Thoracic aorta (tissue), 2 donors: Measurements from ENCODE around the gene ACOT7. TPM values are rescaled to one million over a fixed set of nuclear protein-coding genes. Genes with fewer than 3 reads are reported as not detected.

Experiments
- ATAC-seq: fragments of 150-250 bp; one replicate; pipeline ENCODE4 v1.8.0; 2017; ENCODE audit warnings: low read depth; ENCODE audit not compliant: insufficient number of reproducible peaks, low FRiP score
- DNase-seq: peaks from one replicate; pipeline ENCODE4 v3.0.0-alpha.2; 2020; ENCODE audit warnings: low spot score
- H3K27ac ChIP-seq, 2 donors: fragments of 200-600 bp; sonication (generic); 1 replicate in 1 of 2; 2 replicates in 1 of 2; pipeline ENCODE4 v1.5.1; 2016; ENCODE audit warnings: mild to moderate bottlenecking in 2 of 2, moderate library complexity in 2 of 2
- H3K27me3 ChIP-seq: fragments of 200-600 bp; sonication (generic); replicated peaks from 2 replicates; pipeline ENCODE4 v1.6.0; 2016; ENCODE audit warnings: mild to moderate bottlenecking; ENCODE audit not compliant: insufficient read depth
- H3K36me3 ChIP-seq: fragments of 200-600 bp; sonication (generic); one replicate; pipeline ENCODE4 v1.5.1; 2016
- H3K4me1 ChIP-seq, 2 donors: fragments of 200-600 bp; sonication (generic); 1 replicate in 1 of 2; 2 replicates in 1 of 2; pipeline versions ENCODE4 v1.5.1 to v1.6.0; 2016; ENCODE audit warnings: low read depth in 2 of 2, mild to moderate bottlenecking in 1 of 2; ENCODE audit not compliant: control insufficient read depth in 1 of 2
- H3K4me3 ChIP-seq: fragments of 200-600 bp; sonication (generic); 2 replicates; pipeline ENCODE4 v1.5.1; 2016; ENCODE audit warnings: mild to moderate bottlenecking
- H3K9me3 ChIP-seq: fragments of 200-600 bp; sonication (generic); 2 replicates; pipeline ENCODE4 v1.5.1; 2016
- total RNA-seq, 2 donors: library from RNA; depleted of rRNA; stranded (reverse); fragments of >200 nt; gene quantifications; one replicate each; pipeline versions ENCODE4 v1.1.0 to v1.2.3, GENCODE V29; 2016
- TF ChIP-seq, protein P1 (sequence below): fragments of 200-600 bp; sonication (generic); IDR thresholded peaks from one replicate; pipeline ENCODE4 v1.5.1; 2019; ENCODE audit warnings: antibody characterized with exemption

ACOT7 gene
- total RNA-seq, 2 donors from 2014 or later = 23.7 to 33.0 TPM

DNA sequence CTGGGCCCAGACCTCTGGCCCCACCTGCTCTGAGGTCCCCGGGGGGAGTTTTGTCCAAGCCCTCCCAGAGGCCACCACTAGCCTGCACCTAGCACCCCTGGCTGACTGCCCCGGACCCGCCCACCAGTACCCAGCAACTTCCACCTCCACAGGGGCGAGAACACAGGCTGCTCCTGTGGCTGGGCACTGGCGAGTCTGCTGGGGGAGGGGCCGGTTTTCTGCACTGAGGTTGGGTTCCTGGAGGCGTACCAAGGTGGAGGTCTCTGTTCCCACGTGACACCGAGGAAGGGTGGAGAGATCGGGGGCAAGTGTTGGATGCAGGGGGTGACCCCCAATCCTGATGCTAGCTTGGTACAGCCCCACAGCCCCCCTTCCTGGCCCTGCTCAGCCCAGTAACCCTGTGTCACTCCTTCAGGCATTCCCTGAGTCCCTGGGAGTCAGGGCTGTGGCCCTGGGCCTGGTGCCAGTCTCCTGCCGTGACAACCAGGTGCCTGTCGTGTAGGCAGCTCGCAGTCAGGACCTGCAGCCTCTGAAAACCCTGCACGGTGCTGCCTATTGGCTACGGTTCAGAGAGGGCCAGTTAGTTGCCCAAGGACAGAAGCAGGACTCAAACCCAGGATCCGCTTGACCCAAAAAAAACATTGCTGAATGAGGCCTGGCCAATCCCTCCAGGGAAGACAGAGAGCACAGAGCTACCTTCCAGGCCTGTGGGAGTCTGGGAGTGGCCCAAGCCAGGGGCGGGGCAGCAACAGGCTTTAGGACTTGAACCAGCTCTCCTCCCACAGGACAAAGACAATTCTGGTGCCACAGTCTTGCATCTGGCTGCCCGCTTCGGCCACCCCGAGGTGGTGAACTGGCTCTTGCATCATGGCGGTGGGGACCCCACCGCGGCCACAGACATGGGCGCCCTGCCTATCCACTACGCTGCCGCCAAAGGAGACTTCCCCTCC is 34.1 kb upstream of the ACOT7 start:
- Histone ChIP-seq H3K36me3 (no peaks in the 10 kb centered on the region), H3K4me3 (no peak overlapping the region), H3K9me3 (no peaks in the 10 kb centered on the region), H3K27ac (no peak overlapping the region), H3K27me3 (peaks cover 23% of the 10 kb centered on the region), H3K4me1 (peaks cover 3 to 23% of the 10 kb centered on the region in 2 donors)
- DNase-seq (no peak), ATAC-seq (no peak)
- TF ChIP-seq, protein P1, sequence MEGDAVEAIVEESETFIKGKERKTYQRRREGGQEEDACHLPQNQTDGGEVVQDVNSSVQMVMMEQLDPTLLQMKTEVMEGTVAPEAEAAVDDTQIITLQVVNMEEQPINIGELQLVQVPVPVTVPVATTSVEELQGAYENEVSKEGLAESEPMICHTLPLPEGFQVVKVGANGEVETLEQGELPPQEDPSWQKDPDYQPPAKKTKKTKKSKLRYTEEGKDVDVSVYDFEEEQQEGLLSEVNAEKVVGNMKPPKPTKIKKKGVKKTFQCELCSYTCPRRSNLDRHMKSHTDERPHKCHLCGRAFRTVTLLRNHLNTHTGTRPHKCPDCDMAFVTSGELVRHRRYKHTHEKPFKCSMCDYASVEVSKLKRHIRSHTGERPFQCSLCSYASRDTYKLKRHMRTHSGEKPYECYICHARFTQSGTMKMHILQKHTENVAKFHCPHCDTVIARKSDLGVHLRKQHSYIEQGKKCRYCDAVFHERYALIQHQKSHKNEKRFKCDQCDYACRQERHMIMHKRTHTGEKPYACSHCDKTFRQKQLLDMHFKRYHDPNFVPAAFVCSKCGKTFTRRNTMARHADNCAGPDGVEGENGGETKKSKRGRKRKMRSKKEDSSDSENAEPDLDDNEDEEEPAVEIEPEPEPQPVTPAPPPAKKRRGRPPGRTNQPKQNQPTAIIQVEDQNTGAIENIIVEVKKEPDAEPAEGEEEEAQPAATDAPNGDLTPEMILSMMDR = no peak

DNA sequence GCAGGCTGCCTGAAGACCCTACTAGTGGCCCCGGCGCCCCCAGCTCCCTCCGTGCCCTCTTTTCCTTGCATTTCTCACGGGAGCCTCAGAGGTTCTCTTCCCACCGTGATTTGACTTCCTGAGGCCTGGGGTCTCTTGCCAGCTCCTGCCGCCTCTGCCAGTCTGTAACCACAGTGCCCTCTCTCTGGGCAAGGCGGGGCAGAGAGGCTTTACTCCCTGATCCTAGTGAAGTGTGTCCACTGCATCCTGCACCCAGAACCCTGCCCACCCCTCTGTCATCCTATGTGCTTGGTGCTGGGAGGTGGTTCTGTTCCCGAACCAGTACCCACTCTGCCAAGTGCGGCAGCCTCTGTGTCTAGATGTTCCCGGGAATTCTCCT is 33.4 kb upstream of the ACOT7 start:
- Histone ChIP-seq H3K9me3 (no peaks in the 10 kb centered on the region), H3K27me3 (peaks cover 24% of the 10 kb centered on the region), H3K36me3 (no peaks in the 10 kb centered on the region), H3K4me3 (no peak overlapping the region), H3K27ac (no peak overlapping the region), H3K4me1 (peaks cover 3 to 26% of the 10 kb centered on the region in 2 donors)
- ATAC-seq (no peak), DNase-seq (no peak)
- TF ChIP-seq, protein P1 = no peak

DNA sequence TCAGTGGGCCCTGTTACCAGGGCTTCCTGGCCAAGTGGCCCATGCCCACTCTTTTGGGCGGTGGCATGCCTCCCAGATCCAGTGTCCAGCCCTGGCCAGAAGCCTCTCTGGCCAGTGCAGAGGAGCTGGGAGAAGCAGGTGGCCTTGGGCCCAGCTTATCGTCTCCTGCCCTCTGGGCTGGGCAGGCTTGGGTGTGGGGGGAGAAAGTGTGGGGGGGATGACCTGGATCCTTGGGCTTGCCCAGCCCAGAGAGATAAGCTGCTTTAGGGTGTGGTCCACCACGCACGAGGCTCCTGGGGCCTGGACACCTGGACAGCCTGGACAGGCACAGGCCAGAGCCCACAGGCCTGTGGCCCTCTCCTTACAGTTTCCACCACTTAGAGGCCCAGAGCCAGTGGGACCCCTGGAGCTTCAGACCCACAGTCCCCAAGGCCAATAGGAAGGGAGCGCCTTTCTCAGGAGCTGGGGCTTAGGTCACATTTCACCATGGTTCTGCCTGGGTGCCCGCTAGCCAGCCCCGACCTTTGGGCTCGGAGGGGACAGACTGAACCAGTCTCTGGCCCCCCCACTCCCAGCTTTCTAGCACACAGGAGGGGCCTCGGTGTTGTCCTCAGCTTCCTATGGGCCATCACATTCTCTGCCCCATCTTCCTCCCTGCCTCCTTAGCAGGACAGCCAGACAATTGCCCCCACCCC is 32.9 kb upstream of the ACOT7 start:
- TF ChIP-seq, protein P1 = no peak
- peaks cover 24% of the 10 kb centered on the region for H3K27me3 ChIP-seq
- DNase-seq = no peak
- H3K9me3 ChIP-seq = no peaks in the 10 kb centered on the region
- H3K27ac ChIP-seq = no peak overlapping the region
- no peak overlapping the region for H3K4me3 ChIP-seq
- peaks cover 3 to 26% of the 10 kb centered on the region in 2 donors for H3K4me1 ChIP-seq
- H3K36me3 ChIP-seq = no peaks in the 10 kb centered on the region
- ATAC-seq = no peak

DNA sequence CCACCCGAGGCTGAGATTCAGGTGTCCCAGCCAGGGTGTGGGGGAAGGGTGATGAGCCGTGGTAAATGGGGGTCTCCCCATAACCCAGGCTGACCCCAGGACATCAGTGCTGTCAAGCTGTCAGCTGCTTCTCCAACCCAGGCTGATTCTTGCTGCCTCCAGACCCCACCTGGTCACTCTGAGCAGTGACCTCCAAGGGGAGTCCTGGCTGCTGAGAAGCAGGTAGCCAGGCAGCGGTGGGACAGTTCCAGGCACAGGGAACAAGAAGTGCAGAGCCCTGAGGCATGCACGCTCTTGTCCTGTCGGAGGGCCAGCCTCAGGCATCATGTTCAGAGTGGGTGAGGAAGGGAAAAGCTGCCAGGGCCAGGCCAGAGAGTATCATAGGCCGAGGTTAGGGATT is 32.1 kb upstream of the ACOT7 start:
- TF ChIP-seq, protein P1 = no peak

More for the DNA sequence above, 32.1 kb upstream of the ACOT7 start:
- Histone ChIP-seq H3K4me3 (no peak overlapping the region), H3K9me3 (no peaks in the 10 kb centered on the region), H3K27me3 (peaks cover 24% of the 10 kb centered on the region), H3K4me1 (peaks cover 3 to 28% of the 10 kb centered on the region in 2 donors), H3K36me3 (no peaks in the 10 kb centered on the region), H3K27ac (no peak overlapping the region)
- ATAC-seq (no peak), DNase-seq (no peak)
